Gastroesophageal sphincter (tissue), 3 donors: Measurements from ENCODE around the gene PTPRC.

Source experiments
- POLR2AphosphoS5 ChIP-seq: sonication (generic); formaldehyde crosslinking; IDR thresholded peaks from one replicate; pipeline ENCODE4 v1.6.1; 2017; ENCODE audit warnings: antibody characterized with exemption
- TF ChIP-seq, protein P1 (sequence below), 4 experiments: fragments of 200-600 bp in 2 of 4; fragments of 450-650 bp in 2 of 4; sonication (generic) in 1 of 4; IDR thresholded peaks; one replicate each; pipeline ENCODE4 v1.5.1; 2017 to 2019; ENCODE audit warnings: antibody characterized with exemption in 4 of 4, mild to moderate bottlenecking in 2 of 4, moderate library complexity in 2 of 4

GRCh38 chr1:198772626-198773025, 133.8 kb downstream of the PTPRC start:
- TF ChIP-seq POLR2AphosphoS5 = no peak
- TF ChIP-seq, protein P1, sequence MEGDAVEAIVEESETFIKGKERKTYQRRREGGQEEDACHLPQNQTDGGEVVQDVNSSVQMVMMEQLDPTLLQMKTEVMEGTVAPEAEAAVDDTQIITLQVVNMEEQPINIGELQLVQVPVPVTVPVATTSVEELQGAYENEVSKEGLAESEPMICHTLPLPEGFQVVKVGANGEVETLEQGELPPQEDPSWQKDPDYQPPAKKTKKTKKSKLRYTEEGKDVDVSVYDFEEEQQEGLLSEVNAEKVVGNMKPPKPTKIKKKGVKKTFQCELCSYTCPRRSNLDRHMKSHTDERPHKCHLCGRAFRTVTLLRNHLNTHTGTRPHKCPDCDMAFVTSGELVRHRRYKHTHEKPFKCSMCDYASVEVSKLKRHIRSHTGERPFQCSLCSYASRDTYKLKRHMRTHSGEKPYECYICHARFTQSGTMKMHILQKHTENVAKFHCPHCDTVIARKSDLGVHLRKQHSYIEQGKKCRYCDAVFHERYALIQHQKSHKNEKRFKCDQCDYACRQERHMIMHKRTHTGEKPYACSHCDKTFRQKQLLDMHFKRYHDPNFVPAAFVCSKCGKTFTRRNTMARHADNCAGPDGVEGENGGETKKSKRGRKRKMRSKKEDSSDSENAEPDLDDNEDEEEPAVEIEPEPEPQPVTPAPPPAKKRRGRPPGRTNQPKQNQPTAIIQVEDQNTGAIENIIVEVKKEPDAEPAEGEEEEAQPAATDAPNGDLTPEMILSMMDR (IDR thresholded peaks at IDR 0.05) = no peak
